ENCODE data around the gene CERCAM.
A peak's percentile ranks its signal among the peaks of the same experiment; 100 is the strongest.

DNA sequence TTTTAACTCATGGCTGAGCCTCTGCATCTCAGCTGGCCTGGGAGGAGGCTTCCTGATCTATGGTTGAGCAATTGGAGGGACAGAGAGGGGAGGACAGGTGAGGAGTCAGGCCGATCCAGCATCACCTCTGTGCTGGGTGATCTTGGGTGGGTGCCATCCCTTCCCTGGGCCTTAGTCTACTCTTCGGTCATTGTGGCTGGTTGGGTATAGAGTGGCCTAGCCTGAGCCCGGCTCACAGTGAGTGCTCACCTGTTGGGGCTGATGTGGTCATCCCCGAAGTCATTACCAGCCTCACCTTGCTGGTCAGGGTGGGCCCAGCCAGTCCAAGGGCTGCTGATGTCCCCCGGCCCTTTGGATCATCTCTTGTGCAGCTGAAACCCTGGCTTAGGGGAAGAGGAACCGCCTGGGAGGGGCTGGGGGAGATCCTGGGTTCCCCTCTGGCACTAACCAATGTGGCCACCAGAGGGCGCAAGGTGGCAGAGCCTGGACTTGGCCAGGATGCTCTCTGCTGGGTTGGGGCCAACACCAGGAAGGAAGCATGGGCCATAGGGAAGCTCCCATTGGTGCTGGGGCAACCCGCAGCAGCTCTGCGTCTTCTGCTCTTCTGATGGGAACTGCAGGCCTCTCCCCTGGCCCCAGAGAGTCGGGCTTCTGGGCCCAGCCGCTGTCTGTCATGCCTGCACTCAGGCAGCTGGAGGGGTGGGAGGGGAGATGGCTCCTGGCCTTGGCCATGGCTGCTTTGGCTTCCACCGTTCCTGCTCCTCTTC lies 17.9 kb downstream of the CERCAM start:
- peak; percentile 91 to 97 (median 93) for TF ChIP-seq CTCF (IDR thresholded peaks at IDR 0.05)
- TF ChIP-seq POLR2A (IDR thresholded peaks at IDR 0.05): no peak
- TF ChIP-seq POLR2AphosphoS5 (IDR thresholded peaks at IDR 0.05): peak in 2 of 3 donors; percentile 63 to 70
- no peak for TF ChIP-seq EP300 (IDR thresholded peaks at IDR 0.05; ENCODE audit: low read depth)
